H1 (cell line): Measurements from ENCODE around the gene LMNTD1. TPM values are rescaled to one million over a fixed set of nuclear protein-coding genes. Genes with fewer than 3 reads are reported as not detected.

Source experiments
- CTCF ChIA-PET: fragments of 300-600 bp; sonication (Branson Sonifier 250); formaldehyde crosslinking; loops from one replicate; lab custom pipeline; 2021; ENCODE audit not compliant: partially characterized antibody; lab: Charles Lee
- POLR2A ChIA-PET: fragments of 300-600 bp; sonication (Branson Sonifier 250); formaldehyde crosslinking; loops from one replicate; lab custom pipeline; 2021; ENCODE audit warnings: inconsistent platforms; ENCODE audit not compliant: partially characterized antibody; lab: Charles Lee
- DNase-seq, 2 experiments: peaks; one replicate each; pipeline versions ENCODE4 v3.0.0 to v3.0.0-alpha.2; 2010 to 2022; ENCODE audit warnings: low spot score in 2 of 2, low read depth in 1 of 2, mixed read lengths in 1 of 2
- FAIRE-seq: peaks from 2 replicates; lab custom pipeline; 2011; peaks lifted over from hg19 to GRCh38; lab: Jason Lieb, UNC
- H2AFZ ChIP-seq: 2 replicates; pipeline ENCODE4 v1.8.1; 2012; ENCODE audit warnings: low read length, inconsistent platforms
- H2AK5ac ChIP-seq: 2 replicates; pipeline ENCODE4 v1.6.1; 2013; ENCODE audit warnings: low read depth, low read length
- H2BK120ac ChIP-seq: replicated peaks from 2 replicates; pipeline ENCODE3; 2013; ENCODE audit warnings: low read depth, low read length, inconsistent platforms
- H2BK12ac ChIP-seq: 2 replicates; pipeline ENCODE4 v1.6.1; 2013; ENCODE audit warnings: low read depth, low read length
- H2BK15ac ChIP-seq: 2 replicates; pipeline ENCODE4 v1.6.1; 2013; ENCODE audit warnings: low read length
- H2BK20ac ChIP-seq: 2 replicates; pipeline ENCODE4 v1.6.1; 2013; ENCODE audit warnings: low read length
- H2BK5ac ChIP-seq: 2 replicates; pipeline ENCODE4 v1.6.1; 2013; ENCODE audit warnings: low read depth, low read length
- H3K14ac ChIP-seq: 2 replicates; pipeline ENCODE4 v1.6.1; 2013; ENCODE audit warnings: inconsistent platforms; ENCODE audit not compliant: insufficient read length
- H3K18ac ChIP-seq: 2 replicates; pipeline ENCODE4 v1.6.1; 2013; ENCODE audit warnings: low read length; ENCODE audit errors: extremely low read depth
- H3K23ac ChIP-seq: 2 replicates; pipeline ENCODE4 v1.6.1; 2013; ENCODE audit warnings: inconsistent platforms; ENCODE audit not compliant: insufficient read length
- H3K23me2 ChIP-seq: 2 replicates; pipeline ENCODE4 v1.6.1; 2013; ENCODE audit warnings: low read depth, low read length
- H3K27ac ChIP-seq: 2 replicates; pipeline ENCODE4 v1.6.1; 2011; ENCODE audit warnings: low read depth, low read length, inconsistent platforms
- H3K27me3 ChIP-seq, 4 experiments: replicated peaks in 1 of 4; 1 replicate in 1 of 4; 2 replicates in 3 of 4; pipeline versions ENCODE4 v1.6.1 to v1.8.1; 2011 to 2013; ENCODE audit warnings: low read length in 3 of 4, mild to moderate bottlenecking in 3 of 4, inconsistent platforms in 2 of 4, mixed read lengths in 2 of 4, moderate library complexity in 1 of 4; ENCODE audit not compliant: control insufficient read depth in 3 of 4, insufficient read depth in 3 of 4; ENCODE audit errors: extremely low read depth in 1 of 4
- H3K36me3 ChIP-seq, 4 experiments: 2 replicates each; pipeline versions ENCODE4 v1.6.1 to v1.8.1; 2011 to 2013; ENCODE audit warnings: mild to moderate bottlenecking in 4 of 4, low read length in 3 of 4, moderate library complexity in 2 of 4, control low read depth in 1 of 4, inconsistent platforms in 1 of 4; ENCODE audit not compliant: insufficient read depth in 4 of 4, control insufficient read depth in 2 of 4
- H3K4ac ChIP-seq: replicated peaks from 2 replicates; pipeline ENCODE3; 2013; ENCODE audit warnings: low read length, low read depth, mixed read lengths, inconsistent platforms; ENCODE audit not compliant: insufficient read length
- H3K4me1 ChIP-seq, 4 experiments: replicated peaks in 1 of 4; 1 replicate in 1 of 4; 2 replicates in 3 of 4; pipeline versions ENCODE4 v1.6.1 to v1.8.1; 2011 to 2013; ENCODE audit warnings: low read length in 3 of 4, inconsistent platforms in 2 of 4, mixed read lengths in 1 of 4; ENCODE audit not compliant: insufficient read depth in 4 of 4, control insufficient read depth in 3 of 4
- H3K4me2 ChIP-seq, 2 experiments: 2 replicates each; pipeline versions ENCODE4 v1.6.1 to v1.8.1; 2011 to 2013; ENCODE audit warnings: low read depth in 2 of 2, low read length in 2 of 2, control low read depth in 1 of 2, inconsistent platforms in 1 of 2, mild to moderate bottlenecking in 1 of 2; ENCODE audit not compliant: insufficient read depth in 1 of 2
- H3K4me3 ChIP-seq, 4 experiments: fragments of 200-600, 300-600 bp in 1 of 4; sonication (generic), shearing (Covaris generic), sonication (Bioruptor Twin) in 1 of 4; 2 replicates each; pipeline versions ENCODE4 v1.5.1 to v1.8.1; 2011 to 2016; ENCODE audit warnings: low read length in 4 of 4, low read depth in 3 of 4, control low read depth in 2 of 4, inconsistent platforms in 2 of 4, mild to moderate bottlenecking in 2 of 4, mixed read lengths in 1 of 4, moderate library complexity in 1 of 4; ENCODE audit not compliant: insufficient read depth in 2 of 4; ENCODE audit errors: extremely low read depth in 1 of 4
- H3K56ac ChIP-seq: replicated peaks from 2 replicates; pipeline ENCODE3; 2013; ENCODE audit warnings: low read depth, mild to moderate bottlenecking, mixed read lengths, low read length, inconsistent platforms; ENCODE audit not compliant: insufficient read length
- H3K79me1 ChIP-seq: 2 replicates; pipeline ENCODE4 v1.6.1; 2013; ENCODE audit warnings: low read depth, low read length, control low read depth
- H3K79me2 ChIP-seq, 2 experiments: 2 replicates each; pipeline versions ENCODE4 v1.6.1 to v1.8.1; 2012 to 2013; ENCODE audit warnings: low read length in 2 of 2, mild to moderate bottlenecking in 2 of 2, inconsistent platforms in 1 of 2; ENCODE audit not compliant: insufficient read depth in 2 of 2, control insufficient read depth in 1 of 2
- H3K9ac ChIP-seq, 4 experiments: replicated peaks in 1 of 4; 1 replicate in 1 of 4; 2 replicates in 3 of 4; pipeline versions ENCODE4 v1.6.1 to v1.8.1; 2011 to 2013; ENCODE audit warnings: low read depth in 3 of 4, low read length in 3 of 4, control low read depth in 2 of 4, mild to moderate bottlenecking in 2 of 4, moderate library complexity in 2 of 4, inconsistent platforms in 1 of 4; ENCODE audit errors: extremely low read depth in 1 of 4
- H3K9me3 ChIP-seq, 2 experiments: 2 replicates each; pipeline versions ENCODE4 v1.6.1 to v1.8.1; 2012 to 2013; ENCODE audit warnings: mild to moderate bottlenecking in 2 of 2, moderate library complexity in 2 of 2, control low read depth in 1 of 2, inconsistent platforms in 1 of 2, low read depth in 1 of 2, low read length in 1 of 2, mixed read lengths in 1 of 2; ENCODE audit not compliant: insufficient read depth in 2 of 2
- H4K20me1 ChIP-seq, 2 experiments: replicated peaks in 1 of 2; 2 replicates each; pipeline versions ENCODE3 to v1.8.1; 2011 to 2013; ENCODE audit warnings: inconsistent platforms in 2 of 2, low read length in 2 of 2, mild to moderate bottlenecking in 1 of 2; ENCODE audit not compliant: insufficient read depth in 2 of 2, control insufficient read depth in 1 of 2
- H4K5ac ChIP-seq: 2 replicates; pipeline ENCODE4 v1.6.1; 2013; ENCODE audit warnings: low read length, low read depth, mixed read lengths, inconsistent platforms; ENCODE audit not compliant: insufficient read length
- H4K8ac ChIP-seq: 2 replicates; pipeline ENCODE4 v1.8.0; 2013; ENCODE audit warnings: mild to moderate bottlenecking, moderate library complexity, low read length, inconsistent platforms; ENCODE audit not compliant: insufficient read depth; ENCODE audit errors: extremely low read depth
- H4K91ac ChIP-seq: replicated peaks from 2 replicates; pipeline ENCODE3; 2013; ENCODE audit warnings: low read length, mixed read lengths, inconsistent platforms; ENCODE audit not compliant: insufficient read length
- KDM5A ChIP-seq: fragments of 200-600 bp; IDR thresholded peaks from 2 replicates; pipeline ENCODE4 v1.7.1; 2012; ENCODE audit warnings: mild to moderate bottlenecking, low read length, inconsistent platforms, mixed read lengths
- polyA plus RNA-seq, 7 experiments: library from polyadenylated mRNA; depleted of rRNA in 3 of 7; stranded (reverse) in 5 of 7; unstranded in 2 of 7; fragments of >200 nt in 5 of 7; fragments of 200-250 nt in 2 of 7; gene quantifications; 1 replicate in 5 of 7; 2 replicates in 1 of 7; 4 replicates in 1 of 7; pipeline versions ENCODE4 v1.2.1 to v1.2.3, GENCODE V29; 2011 to 2013; ENCODE audit warnings: missing spikeins in 2 of 7, mixed read lengths in 2 of 7
- total RNA-seq: library from RNA; stranded (reverse); fragmentation: NEBNext Ultra II Directional; extraction: Animal tissue kit (Norgen Biotek cat#: 25700); gene quantifications from 2 replicates; pipeline ENCODE4 v1.2.1, GENCODE V29; 2021

Gene LMNTD1
- total and polyA plus RNA-seq, 2 of the 8 experiments (the other 6 are each of a cell fraction or from before 2014, with no cell fraction given): not detected

DNA sequence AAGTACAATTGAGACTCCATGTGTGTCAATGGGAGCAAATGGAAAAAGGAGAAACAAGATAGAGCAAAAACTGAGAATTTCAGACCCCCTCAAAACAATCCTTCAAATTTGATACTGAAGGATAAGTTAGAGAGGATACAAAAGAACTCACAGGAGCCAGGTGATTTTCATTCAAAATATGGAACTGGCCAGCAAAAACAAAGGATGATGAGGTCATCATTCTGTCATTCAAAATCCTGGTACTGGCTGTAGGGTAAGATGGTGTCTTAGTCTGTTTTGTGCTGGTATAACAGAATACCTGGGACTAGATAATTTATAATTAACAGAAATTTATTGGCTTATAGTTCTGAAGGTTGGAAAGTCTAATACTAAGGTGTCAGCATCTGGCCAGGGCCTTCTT lies 80.6 kb downstream of the LMNTD1 start:
- Histone ChIP-seq H3K23me2 (no peaks in the 10 kb centered on the region; the same call in 1 of the 2 replicates), H3K18ac (no peak overlapping the region), H3K27ac (no peak overlapping the region), H4K5ac (no peak overlapping the region), H3K9ac (no peak overlapping the region), H2AK5ac (no peak overlapping the region), H3K79me2 (no peaks in the 10 kb centered on the region), H3K36me3 (no peaks in the 10 kb centered on the region), H3K4ac (no peak overlapping the region), H3K4me1 (no peaks in the 10 kb centered on the region), H2BK120ac (no peak overlapping the region), H3K9me3 (no peaks in the 10 kb centered on the region), H3K27me3 (no peaks in the 10 kb centered on the region), H2BK15ac (no peak overlapping the region), H4K8ac (no peak overlapping the region), H4K91ac (no peak overlapping the region), H4K20me1 (no peaks in the 10 kb centered on the region), H3K14ac (no peak overlapping the region), H2BK12ac (no peak overlapping the region), H2BK20ac (no peak overlapping the region), H3K23ac (no peak overlapping the region), H3K79me1 (no peaks in the 10 kb centered on the region), H3K4me3 (no peak overlapping the region), H2AFZ (no peak overlapping the region), H2BK5ac (no peak overlapping the region), H3K4me2 (no peak overlapping the region), H3K56ac (no peak overlapping the region)
- ChIA-PET CTCF (interaction anchor here (0.6 kb wide), 1 partner anchor 75 kb away, joined by 3 read pairs; no protein-coding TSS in a partner anchor), POLR2A (no interaction called here)
- DNase-seq (no peak), FAIRE-seq (no peak)
- TF ChIP-seq KDM5A: no peak
